C1 segment of cervical spinal cord (tissue), 14 donors: ENCODE data around the gene KDM6B.
"Not testable (repeated sequence)": the region's sequence is repeated elsewhere in the genome, so short reads cannot be mapped to it uniquely, and the experiment has no call there.

ENCODE experiments used
- DNase-seq, 14 donors: peaks; one replicate each; lab custom pipeline; 2025; lab: John Stamatoyannopoulos, UW

KDM6B gene

GRCh38 chr17:7852919-7853690 lies 19.1 kb downstream of the KDM6B start:
- DNase-seq = no peak

DNA sequence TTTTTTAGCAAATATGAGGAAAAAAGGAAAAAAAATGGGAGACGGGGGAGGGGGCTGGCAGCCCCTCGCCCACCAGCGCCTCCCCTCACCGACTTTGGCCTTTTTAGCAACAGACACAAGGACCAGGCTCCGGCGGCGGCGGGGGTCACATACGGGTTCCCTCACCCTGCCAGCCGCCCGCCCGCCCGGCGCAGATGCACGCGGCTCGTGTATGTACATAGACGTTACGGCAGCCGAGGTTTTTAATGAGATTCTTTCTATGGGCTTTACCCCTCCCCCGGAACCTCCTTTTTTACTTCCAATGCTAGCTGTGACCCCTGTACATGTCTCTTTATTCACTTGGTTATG lies 19.6 kb downstream of the KDM6B start:
- no peak for DNase-seq

GRCh38 chr17:7854078-7854777 lies 20.2 kb downstream of the KDM6B start:
- DNase-seq = no peak

DNA sequence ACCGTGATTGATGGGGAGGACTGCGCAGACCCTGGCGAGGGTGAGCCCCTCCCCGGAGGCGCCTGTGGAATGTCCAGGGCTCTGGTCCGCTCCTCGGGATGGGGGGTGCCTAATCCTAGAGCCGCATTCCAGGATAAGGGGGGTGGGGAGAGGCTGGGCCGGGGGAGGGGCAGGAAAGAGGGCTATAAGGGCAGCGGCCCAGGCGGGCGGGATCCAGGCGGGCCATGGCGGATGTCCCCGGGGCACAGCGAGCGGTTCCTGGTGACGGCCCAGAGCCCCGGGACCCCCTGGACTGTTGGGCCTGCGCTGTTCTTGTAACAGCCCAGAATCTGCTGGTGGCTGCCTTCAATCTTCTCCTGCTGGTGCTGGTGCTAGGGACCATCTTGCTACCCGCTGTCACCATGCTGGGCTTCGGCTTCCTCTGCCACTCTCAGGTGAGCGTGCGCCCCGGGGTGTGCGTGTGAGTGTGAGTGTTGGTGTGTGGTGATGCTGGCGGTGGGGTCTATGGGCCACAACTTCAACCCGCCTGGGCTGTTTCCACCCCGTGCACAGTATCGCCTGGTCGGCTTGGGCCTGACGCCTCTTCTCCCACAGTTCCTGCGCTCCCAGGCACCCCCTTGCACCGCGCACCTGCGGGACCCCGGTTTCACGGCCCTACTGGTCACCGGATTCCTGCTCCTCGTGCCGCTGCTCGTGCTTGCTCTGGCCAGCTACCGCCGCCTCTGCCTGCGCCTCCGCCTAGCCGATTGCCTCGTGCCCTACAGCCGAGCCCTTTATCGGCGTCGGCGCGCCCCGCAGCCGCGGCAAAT lies 21.0 kb downstream of the KDM6B start, which contains the start of gene TMEM88:
TSS of gene TMEM88 (plus strand) at position 216 of the 809 bp plus-strand sequence. CDS start at position 225, 9 bp downstream.
- DNase-seq = no peak

DNA sequence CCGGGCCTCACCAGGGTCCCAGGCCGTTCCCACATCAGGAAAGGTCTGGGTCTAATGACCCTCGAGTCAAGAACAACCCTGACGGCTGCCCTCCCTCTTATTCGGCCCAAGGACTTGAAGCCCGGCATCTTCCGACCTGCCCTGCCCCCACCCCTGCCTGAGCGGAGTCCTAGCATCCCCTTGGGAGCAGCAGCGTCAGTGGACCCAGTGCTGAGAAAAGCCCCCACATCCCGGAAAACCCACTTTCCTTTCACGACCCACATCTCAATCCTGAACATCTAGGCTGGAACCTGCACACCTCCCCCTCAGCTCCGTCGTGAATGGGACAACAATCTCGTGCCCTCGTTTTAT lies 21.6 kb downstream of the KDM6B start:
- no peak for DNase-seq

DNA sequence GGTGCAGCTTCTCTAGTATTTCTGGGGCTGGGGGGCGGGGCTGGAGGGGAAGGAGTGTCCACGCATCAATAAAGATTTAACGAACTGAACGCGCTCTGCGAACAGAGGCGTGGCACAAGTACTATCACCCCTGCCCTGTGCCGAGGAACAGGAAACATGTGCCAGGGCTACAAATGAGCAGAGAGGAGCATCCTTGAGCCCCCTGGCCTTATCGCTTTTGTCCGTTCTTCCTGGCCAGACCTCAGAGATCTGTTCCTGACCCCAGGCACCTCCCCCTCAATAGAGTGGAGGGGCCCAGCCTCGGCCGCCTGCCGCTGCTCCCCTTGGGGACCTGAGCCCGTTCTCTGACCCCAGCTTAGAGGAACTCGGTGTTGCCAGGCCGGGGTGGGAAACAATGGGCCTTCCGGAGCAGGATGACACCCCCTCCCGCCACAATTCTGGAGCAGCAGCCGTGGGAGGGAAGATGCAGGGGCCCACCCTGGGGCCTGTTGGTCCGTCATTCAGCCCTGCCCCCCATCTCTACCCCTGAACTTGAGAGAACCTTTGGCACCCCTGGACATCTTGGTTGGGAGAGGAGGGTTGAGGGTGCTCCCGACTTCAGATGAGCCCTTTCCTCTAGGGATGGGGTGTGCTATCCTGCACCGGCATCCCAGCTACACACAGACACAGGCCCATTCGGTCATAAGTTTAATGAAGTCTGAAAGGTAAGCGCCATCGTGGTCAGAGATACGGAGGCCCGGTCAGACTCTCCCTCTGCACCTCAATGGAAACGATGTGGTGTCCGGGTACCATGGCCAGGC lies 22.2 kb downstream of the KDM6B start:
- no peak for DNase-seq

DNA sequence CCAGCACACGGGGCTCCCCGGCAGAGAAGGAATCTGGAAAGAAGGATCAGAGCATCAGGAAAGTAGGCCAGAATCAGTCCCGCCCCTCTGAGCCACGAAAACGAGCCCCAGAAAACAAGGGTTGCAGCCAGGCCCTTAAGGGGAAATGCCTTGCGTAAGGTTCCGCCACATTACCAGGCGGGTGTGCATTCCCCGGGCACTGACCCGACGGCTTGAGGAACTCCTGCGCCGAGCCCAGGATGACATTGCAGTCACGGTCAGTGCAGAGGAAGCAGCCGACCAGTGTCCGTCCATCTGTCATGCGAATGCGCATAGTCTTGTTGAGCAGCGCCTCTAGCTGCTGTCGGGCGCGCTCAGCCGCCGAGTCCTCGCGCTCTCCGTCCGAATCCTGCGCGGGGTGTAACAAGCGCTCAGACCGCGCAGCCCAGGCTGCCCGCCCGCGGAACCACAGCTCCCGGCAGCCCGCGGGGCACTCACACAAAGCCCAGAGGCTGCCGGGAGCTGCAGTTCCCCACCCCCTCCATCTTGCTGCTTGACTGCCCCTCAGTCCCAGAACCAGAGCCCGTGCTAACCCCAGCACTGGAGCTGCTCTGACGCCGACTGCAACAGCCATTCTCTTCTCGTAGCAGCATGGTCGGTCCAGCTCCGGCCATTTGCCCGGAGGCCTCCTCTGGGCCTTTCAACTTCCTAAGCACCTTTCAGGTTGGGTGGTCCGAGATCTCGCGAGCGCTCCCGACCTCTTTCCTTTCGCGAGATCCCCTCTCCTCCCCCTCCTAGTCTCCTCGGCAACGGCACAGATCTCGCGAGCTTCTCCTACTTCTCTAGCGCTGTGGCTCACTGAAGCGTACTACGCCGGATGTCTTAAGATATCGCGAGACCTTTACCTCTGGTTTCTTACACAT lies 23.0 kb downstream of the KDM6B start, which contains the start of gene NAA38:
TSS of gene NAA38 (minus strand) at position 749 of the 902 bp plus-strand sequence. CDS start at position 653, 96 bp downstream.
- peak; percentile 95 to 100 (median 99) for DNase-seq

- peak; percentile 52 to 99 (median 90) for DNase-seq
Measured at GRCh38 chr17:7857713-7858521, 23.9 kb downstream of the KDM6B start, which contains the start of gene CYB5D1. CYB5D1 (plus strand) TSS chr17:7858003; CDS start chr17:7858135, 132 bp downstream.

GRCh38 chr17:7858522-7858810 lies 24.4 kb downstream of the KDM6B start:
- DNase-seq = no peak

- DNase-seq = no peak
Measured at GRCh38 chr17:7859028-7859427, 25.0 kb downstream of the KDM6B start.

DNA sequence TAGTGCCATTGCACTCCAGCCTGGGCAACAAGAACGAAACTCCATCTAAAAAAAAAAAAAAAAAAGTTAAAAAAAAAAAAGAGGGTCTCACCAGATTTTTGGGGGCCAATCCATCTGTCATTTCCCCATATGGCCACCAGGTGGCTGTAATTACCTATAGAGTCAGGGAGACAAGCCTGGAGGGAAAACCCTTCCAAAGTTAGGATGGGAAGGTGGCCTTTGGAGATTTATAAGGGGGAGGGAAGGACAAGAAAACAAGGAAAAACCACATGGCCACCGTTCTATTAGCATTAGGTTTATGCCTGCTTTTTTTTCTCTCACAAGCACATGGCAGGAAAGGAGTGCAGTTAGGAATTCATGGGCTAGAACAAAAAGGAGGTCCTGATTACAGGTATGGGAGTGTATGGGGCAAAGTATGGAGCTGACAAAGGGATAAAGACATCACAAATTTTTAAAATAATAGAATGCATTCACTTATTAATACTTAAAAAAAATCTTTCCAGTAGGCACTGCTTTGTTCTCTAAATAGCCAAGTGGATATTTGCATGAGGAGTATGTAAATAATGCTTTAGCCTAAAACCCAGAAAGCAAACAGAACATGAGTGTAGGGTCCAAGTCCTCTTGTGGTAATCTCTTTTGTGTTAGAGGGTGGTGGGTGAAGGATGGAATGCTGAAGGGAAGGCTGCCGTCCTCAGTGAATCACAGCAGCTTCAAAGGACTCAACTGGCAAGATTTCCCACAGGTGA lies 28.8 kb downstream of the KDM6B start:
- peak in 2 of 14 donors; percentile 13 to 20 for DNase-seq

DNA sequence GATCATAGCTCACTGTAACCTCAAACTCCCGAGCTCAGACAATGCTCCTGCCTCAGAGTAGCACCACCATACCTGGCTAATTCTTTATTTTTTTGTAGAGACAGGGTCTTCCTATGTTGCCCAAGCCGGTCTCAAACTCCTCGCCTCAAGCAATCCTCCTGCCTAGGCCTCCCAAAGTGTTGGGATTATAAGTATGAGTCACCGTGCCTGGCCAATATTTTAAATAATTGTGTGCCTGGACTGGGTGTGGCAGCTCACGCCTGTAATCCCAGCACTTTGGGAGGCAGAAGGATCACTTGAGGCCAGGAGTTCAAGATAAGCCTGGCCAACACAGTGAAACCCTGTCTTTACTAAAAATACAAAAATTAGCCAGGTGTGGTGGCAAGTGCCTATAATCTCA lies 30.4 kb downstream of the KDM6B start:
- DNase-seq = not testable (repeated sequence)

GRCh38 chr17:7864995-7865650 lies 31.1 kb downstream of the KDM6B start:
- DNase-seq = no peak

GRCh38 chr17:7867881-7868329 lies 33.9 kb downstream of the KDM6B start:
- no peak for DNase-seq

GRCh38 chr17:7873051-7873450 lies 39.0 kb downstream of the KDM6B start:
- no peak for DNase-seq

DNA sequence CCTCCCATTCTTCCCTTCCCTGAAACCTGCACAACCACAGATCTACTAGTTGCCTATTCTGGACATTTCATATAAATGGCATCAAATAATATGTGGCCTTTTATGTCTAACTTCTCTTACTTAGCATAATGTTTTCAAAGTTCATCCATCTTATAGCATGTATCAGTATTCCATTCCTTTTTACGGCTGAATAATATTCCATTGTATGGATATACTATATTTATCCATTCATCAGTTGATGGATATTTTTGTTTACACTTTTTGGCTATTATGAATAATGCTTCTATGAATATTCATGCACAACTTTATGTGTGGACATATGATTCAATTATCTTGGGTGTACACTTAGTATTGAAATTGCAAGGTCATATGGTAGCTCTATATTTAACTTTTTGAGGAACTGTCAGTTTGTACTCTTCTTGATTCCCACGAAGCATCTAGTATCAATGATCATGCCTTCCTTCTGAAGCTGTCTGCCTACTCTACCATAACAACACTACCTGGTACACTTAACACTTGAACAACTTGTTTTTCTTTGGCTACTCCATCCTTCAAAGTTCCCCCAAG lies 41.9 kb downstream of the KDM6B start:
- no peak for DNase-seq

- DNase-seq = no peak
Measured at GRCh38 chr17:7878234-7878633, 44.2 kb downstream of the KDM6B start.
